WTC11 (cell line): ENCODE results near the gene SIGLEC5.

Experiments used
- CREB1 ChIP-seq: sonication (generic); formaldehyde crosslinking; IDR thresholded peaks from 2 replicates; pipeline ENCODE4 v1.8.0; 2023; ENCODE audit warnings: mild to moderate bottlenecking, missing genetic modification reagents
- CTCF ChIP-seq: fragments of 200-600 bp; IDR thresholded peaks from 2 replicates; pipeline ENCODE4 v1.8.0; 2022; ENCODE audit warnings: antibody characterized with exemption
- GABPB1 ChIP-seq: sonication (generic); formaldehyde crosslinking; IDR thresholded peaks from 2 replicates; pipeline ENCODE4 v1.8.1; 2023; ENCODE audit warnings: mild to moderate bottlenecking, missing genetic modification reagents
- NR2C2 ChIP-seq: sonication (generic); formaldehyde crosslinking; IDR thresholded peaks from 2 replicates; pipeline ENCODE4 v1.8.0; 2022; ENCODE audit warnings: mild to moderate bottlenecking, missing genetic modification reagents
- PRDM15 ChIP-seq: sonication (generic); formaldehyde crosslinking; IDR thresholded peaks from 2 replicates; pipeline ENCODE4 v1.8.0; 2022; ENCODE audit warnings: missing genetic modification reagents
- ZNF138 ChIP-seq: sonication (generic); formaldehyde crosslinking; conservative IDR thresholded peaks from 2 replicates; pipeline ENCODE4 v1.8.1; 2022; ENCODE audit warnings: mild to moderate bottlenecking, moderate library complexity, missing genetic modification reagents
- ZNF232 ChIP-seq: sonication (generic); formaldehyde crosslinking; IDR thresholded peaks from 2 replicates; pipeline ENCODE4 v1.8.0; 2022; ENCODE audit warnings: mild to moderate bottlenecking, missing genetic modification reagents
- TF ChIP-seq, protein P1 (sequence below): sonication (generic); formaldehyde crosslinking; IDR thresholded peaks from 2 replicates; pipeline ENCODE4 v1.8.0; 2022; ENCODE audit warnings: mild to moderate bottlenecking, missing genetic modification reagents
- TF ChIP-seq, protein P2 (sequence below): sonication (generic); formaldehyde crosslinking; IDR thresholded peaks from 2 replicates; pipeline ENCODE4 v1.8.1; 2023; ENCODE audit warnings: mild to moderate bottlenecking, missing genetic modification reagents, moderate library complexity
- TF ChIP-seq, protein P3 (sequence below): sonication (generic); formaldehyde crosslinking; IDR thresholded peaks from 2 replicates; pipeline ENCODE4 v1.8.1; 2023; ENCODE audit warnings: mild to moderate bottlenecking, missing genetic modification reagents, borderline replicate concordance

GRCh38 chr19:51594774-51595109 lies 35.5 kb downstream of the SIGLEC5 start:
- TF ChIP-seq CTCF (no peak), ZNF232 (CRISPR knock-in tag) (no peak), CREB1 (CRISPR knock-in tag) (no peak), NR2C2 (CRISPR knock-in tag) (no peak), GABPB1 (CRISPR knock-in tag) (no peak), ZNF138 (CRISPR knock-in tag) (no peak), PRDM15 (CRISPR knock-in tag) (no peak)
- TF ChIP-seq, protein P1, sequence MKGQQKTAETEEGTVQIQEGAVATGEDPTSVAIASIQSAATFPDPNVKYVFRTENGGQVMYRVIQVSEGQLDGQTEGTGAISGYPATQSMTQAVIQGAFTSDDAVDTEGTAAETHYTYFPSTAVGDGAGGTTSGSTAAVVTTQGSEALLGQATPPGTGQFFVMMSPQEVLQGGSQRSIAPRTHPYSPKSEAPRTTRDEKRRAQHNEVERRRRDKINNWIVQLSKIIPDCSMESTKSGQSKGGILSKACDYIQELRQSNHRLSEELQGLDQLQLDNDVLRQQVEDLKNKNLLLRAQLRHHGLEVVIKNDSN, result no peak
- TF ChIP-seq, protein P2, sequence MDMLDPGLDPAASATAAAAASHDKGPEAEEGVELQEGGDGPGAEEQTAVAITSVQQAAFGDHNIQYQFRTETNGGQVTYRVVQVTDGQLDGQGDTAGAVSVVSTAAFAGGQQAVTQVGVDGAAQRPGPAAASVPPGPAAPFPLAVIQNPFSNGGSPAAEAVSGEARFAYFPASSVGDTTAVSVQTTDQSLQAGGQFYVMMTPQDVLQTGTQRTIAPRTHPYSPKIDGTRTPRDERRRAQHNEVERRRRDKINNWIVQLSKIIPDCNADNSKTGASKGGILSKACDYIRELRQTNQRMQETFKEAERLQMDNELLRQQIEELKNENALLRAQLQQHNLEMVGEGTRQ (CRISPR knock-in tag), result no peak
- TF ChIP-seq, protein P3, sequence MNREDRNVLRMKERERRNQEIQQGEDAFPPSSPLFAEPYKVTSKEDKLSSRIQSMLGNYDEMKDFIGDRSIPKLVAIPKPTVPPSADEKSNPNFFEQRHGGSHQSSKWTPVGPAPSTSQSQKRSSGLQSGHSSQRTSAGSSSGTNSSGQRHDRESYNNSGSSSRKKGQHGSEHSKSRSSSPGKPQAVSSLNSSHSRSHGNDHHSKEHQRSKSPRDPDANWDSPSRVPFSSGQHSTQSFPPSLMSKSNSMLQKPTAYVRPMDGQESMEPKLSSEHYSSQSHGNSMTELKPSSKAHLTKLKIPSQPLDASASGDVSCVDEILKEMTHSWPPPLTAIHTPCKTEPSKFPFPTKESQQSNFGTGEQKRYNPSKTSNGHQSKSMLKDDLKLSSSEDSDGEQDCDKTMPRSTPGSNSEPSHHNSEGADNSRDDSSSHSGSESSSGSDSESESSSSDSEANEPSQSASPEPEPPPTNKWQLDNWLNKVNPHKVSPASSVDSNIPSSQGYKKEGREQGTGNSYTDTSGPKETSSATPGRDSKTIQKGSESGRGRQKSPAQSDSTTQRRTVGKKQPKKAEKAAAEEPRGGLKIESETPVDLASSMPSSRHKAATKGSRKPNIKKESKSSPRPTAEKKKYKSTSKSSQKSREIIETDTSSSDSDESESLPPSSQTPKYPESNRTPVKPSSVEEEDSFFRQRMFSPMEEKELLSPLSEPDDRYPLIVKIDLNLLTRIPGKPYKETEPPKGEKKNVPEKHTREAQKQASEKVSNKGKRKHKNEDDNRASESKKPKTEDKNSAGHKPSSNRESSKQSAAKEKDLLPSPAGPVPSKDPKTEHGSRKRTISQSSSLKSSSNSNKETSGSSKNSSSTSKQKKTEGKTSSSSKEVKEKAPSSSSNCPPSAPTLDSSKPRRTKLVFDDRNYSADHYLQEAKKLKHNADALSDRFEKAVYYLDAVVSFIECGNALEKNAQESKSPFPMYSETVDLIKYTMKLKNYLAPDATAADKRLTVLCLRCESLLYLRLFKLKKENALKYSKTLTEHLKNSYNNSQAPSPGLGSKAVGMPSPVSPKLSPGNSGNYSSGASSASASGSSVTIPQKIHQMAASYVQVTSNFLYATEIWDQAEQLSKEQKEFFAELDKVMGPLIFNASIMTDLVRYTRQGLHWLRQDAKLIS (CRISPR knock-in tag), result no peak
